ENCODE data around the gene ALOX15B. TPM values are rescaled to one million over a fixed set of nuclear protein-coding genes. Genes with fewer than 3 reads are reported as not detected.

Gene ALOX15B
- total RNA-seq, 6 experiments from 2014 or later, result not detected

GRCh38 chr17:8015236-8015956 is 23.5 kb upstream of the ALOX15B start:
- no peak overlapping the region for H3K4me3 Mint-ChIP-seq
- no peaks in the 10 kb centered on the region for H3K36me3 Mint-ChIP-seq (ENCODE audit: low read depth)
- no peak for TF ChIP-seq CTCF (IDR thresholded peaks at IDR 0.05)
- no peak for DNase-seq
- no peaks in the 10 kb centered on the region for H3K9me3 Mint-ChIP-seq
- H3K4me1 Mint-ChIP-seq (ENCODE audit: low read depth), result peaks cover 31% of the 10 kb centered on the region
- H3K27me3 Mint-ChIP-seq (ENCODE audit: insufficient read depth), result peaks cover 22% of the 10 kb centered on the region
- H3K27ac Mint-ChIP-seq, result no peak overlapping the region

- peak overlapping the region; percentile 42; the same call in 1 of the 2 replicates for H3K4me3 Mint-ChIP-seq
- H3K27ac Mint-ChIP-seq, result no peak overlapping the region
- no peaks in the 10 kb centered on the region for H3K9me3 Mint-ChIP-seq
- no peak for DNase-seq
- no peaks in the 10 kb centered on the region for H3K36me3 Mint-ChIP-seq (ENCODE audit: low read depth)
- TF ChIP-seq CTCF (IDR thresholded peaks at IDR 0.05), result no peak
- H3K27me3 Mint-ChIP-seq (ENCODE audit: insufficient read depth), result peaks cover 22% of the 10 kb centered on the region
- peaks cover 31% of the 10 kb centered on the region for H3K4me1 Mint-ChIP-seq (ENCODE audit: low read depth)
Measured at GRCh38 chr17:8015957-8016631, 22.8 kb upstream of the ALOX15B start.

DNA sequence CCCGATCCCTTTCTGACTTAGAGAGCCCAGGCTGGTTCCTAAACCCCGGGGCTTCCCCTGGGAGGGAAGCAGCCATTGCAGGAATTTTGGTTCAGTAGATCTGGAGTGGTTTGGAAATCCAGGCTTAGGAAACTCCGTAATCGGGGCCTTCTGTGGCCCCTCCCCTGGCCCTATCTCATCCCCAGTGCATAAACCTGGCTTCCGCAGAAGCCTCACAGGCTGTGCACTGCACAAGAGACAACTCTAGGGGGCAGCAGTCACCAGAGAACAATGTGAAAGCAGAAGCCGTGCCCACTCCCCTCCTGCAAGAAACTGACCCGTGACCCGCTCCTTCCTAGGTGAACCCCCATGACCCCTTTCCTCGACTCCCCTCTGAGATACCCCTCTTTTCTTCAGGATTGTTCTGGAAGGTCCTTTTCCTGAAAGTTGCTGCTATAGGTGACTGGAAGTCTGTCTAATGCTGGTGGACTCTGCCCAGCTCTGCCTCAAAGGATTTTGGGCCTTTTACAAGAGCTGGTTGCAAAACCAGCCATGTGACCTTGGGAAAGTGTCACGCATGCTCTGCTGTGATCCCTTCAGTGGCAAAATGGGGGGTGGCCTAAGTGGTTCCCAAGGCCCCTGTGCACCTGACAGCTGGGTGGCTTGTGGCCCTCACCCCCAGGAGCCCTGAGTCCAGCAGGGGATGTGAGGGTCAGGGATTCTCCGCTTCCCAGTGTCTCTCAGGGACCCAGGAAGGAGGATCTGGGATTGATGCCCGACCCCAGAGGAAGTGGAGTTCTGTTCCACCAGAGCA is 22.0 kb upstream of the ALOX15B start:
- peaks cover 29% of the 10 kb centered on the region for H3K27me3 Mint-ChIP-seq (ENCODE audit: insufficient read depth)
- H3K4me1 Mint-ChIP-seq (ENCODE audit: low read depth), result peaks cover 35% of the 10 kb centered on the region
- H3K9me3 Mint-ChIP-seq, result no peaks in the 10 kb centered on the region
- TF ChIP-seq CTCF (IDR thresholded peaks at IDR 0.05), result peak; percentile 76
- peak overlapping the region; percentile 42; the same call in 1 of the 2 replicates for H3K4me3 Mint-ChIP-seq
- no peak overlapping the region for H3K27ac Mint-ChIP-seq
- H3K36me3 Mint-ChIP-seq (ENCODE audit: low read depth), result no peaks in the 10 kb centered on the region
- DNase-seq, result no peak

GRCh38 chr17:8018436-8018835 is 20.4 kb upstream of the ALOX15B start:
- TF ChIP-seq CTCF (IDR thresholded peaks at IDR 0.05), result no peak
- DNase-seq, result no peak
- Mint-ChIP-seq H3K9me3 (no peaks in the 10 kb centered on the region), H3K4me3 (no peak overlapping the region), H3K27ac (no peak overlapping the region), H3K36me3 (ENCODE audit: low read depth) (no peaks in the 10 kb centered on the region), H3K4me1 (ENCODE audit: low read depth) (peaks cover 44% of the 10 kb centered on the region), H3K27me3 (ENCODE audit: insufficient read depth) (peaks cover 29% of the 10 kb centered on the region)

- H3K27me3 Mint-ChIP-seq (ENCODE audit: insufficient read depth), result peaks cover 22% of the 10 kb centered on the region
- no peak overlapping the region for H3K4me3 Mint-ChIP-seq
- H3K36me3 Mint-ChIP-seq (ENCODE audit: low read depth), result no peaks in the 10 kb centered on the region
- DNase-seq, result no peak
- H3K9me3 Mint-ChIP-seq, result no peaks in the 10 kb centered on the region
- H3K27ac Mint-ChIP-seq, result no peak overlapping the region
- no peak for TF ChIP-seq CTCF (IDR thresholded peaks at IDR 0.05)
- peaks cover 46% of the 10 kb centered on the region for H3K4me1 Mint-ChIP-seq (ENCODE audit: low read depth)
Measured at GRCh38 chr17:8019166-8019565, 19.7 kb upstream of the ALOX15B start.
